ENCODE data around the gene CCDC148. TPM values are rescaled to one million over a fixed set of nuclear protein-coding genes. Genes with fewer than 3 reads are reported as not detected.

The CCDC148 gene
- total and polyA plus RNA-seq, 10 of the 15 experiments (the other 5 are each of a cell fraction or from before 2014, with no cell fraction given), result 0.07 to 0.30 (median 0.18) TPM; not detected in 7

DNA sequence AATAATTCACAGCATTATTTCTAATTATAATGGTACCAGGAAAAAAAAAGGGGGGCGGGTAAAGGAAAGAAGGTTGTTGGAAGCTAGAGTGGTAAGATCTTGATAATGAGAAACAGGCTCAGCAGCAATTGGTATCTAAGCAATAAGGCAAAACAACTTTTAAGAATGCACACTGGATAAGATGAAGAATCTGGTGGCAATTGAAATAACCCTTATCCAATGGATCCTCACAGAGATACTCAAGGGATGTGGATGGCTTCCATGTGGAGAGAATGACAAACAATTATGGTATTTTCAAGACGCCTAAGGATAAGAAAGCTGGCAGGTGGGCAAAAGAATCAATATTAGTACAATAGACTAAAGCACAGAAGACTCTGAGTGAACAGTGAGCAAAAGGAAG is 201.3 kb downstream of the CCDC148 start:
- SMC1A ChIA-PET (ENCODE audit: uncharacterized antibody, unreplicated experiment), result no interaction called here
- Histone ChIP-seq H3K79me2 (ENCODE audit: control insufficient read depth, insufficient read depth, low read length) (no peaks in the 10 kb centered on the region), H3K9me3 (replicated peaks; ENCODE audit: control insufficient read depth, insufficient read depth, low read length) (no peaks in the 10 kb centered on the region), H3K27ac (ENCODE audit: control insufficient read depth, insufficient read depth) (no peak overlapping the region), H3K36me3 (ENCODE audit: control insufficient read depth in 2 of 2, insufficient read depth in 2 of 2, low read length in 1 of 2) (no peaks in the 10 kb centered on the region), H3K27me3 (replicated peaks in 1 of 2; ENCODE audit: control insufficient read depth in 2 of 2, insufficient read depth in 2 of 2, low read length in 1 of 2) (no peaks in the 10 kb centered on the region), H2AFZ (ENCODE audit: control insufficient read depth, low read depth, low read length) (no peak overlapping the region), H3K4me3 (no peak overlapping the region), H3K4me2 (ENCODE audit: control insufficient read depth, insufficient read depth) (no peak overlapping the region), H3K4me1 (ENCODE audit: control insufficient read depth, insufficient read depth, low read length) (no peaks in the 10 kb centered on the region), H4K20me1 (ENCODE audit: control insufficient read depth, insufficient read depth) (no peaks in the 10 kb centered on the region), H3K9ac (ENCODE audit: control insufficient read depth, insufficient read depth, low read length) (no peak overlapping the region)
- in situ Hi-C loops (cut with MboI), result no loop called here
- no peak for FAIRE-seq
- ATAC-seq, result no peak
- POLR2A ChIA-PET, result no interaction called here
- RAD21 ChIA-PET (ENCODE audit: unreplicated experiment), result no interaction called here
- no peak for TF ChIP-seq GATAD2B (conservative IDR thresholded peaks at IDR 0.05; ENCODE audit: low read depth)
- TF ChIP-seq POLR2AphosphoS5 (IDR thresholded peaks at IDR 0.05; ENCODE audit: low read length), result no peak
- TF ChIP-seq DPF2 (IDR thresholded peaks at IDR 0.05), result no peak
- no peak for TF ChIP-seq RAD51 (IDR thresholded peaks at IDR 0.05)
- no peak for TF ChIP-seq RB1 (IDR thresholded peaks at IDR 0.05; ENCODE audit: borderline replicate concordance)
- TF ChIP-seq CEBPZ (IDR thresholded peaks at IDR 0.05; ENCODE audit: low read depth, low read length), result no peak
- TF ChIP-seq CBFB (IDR thresholded peaks at IDR 0.05; ENCODE audit: low read depth), result no peak
- no peak for DNase-seq (ENCODE audit: low read depth, low spot score)
- CTCF ChIA-PET, result no interaction called here
- 48% methylated on average over 2 of the region's 2 CpGs for WGBS (ENCODE audit: insufficient coverage, insufficient replicate concordance, low lambda C conversion rate, missing lambda C conversion rate)
- intact Hi-C loops (cut with micrococcal nuclease; ENCODE audit: unreplicated experiment), result no loop called here
- BruUV-seq (replicated peaks), result no TSS peak
